Mesendoderm (in vitro differentiated cells): ENCODE results near the gene NXPH4.

Source experiments
- DNase-seq: peaks from one replicate; pipeline ENCODE4 v3.0.0; 2013
- H2AK5ac ChIP-seq: 2 replicates; pipeline ENCODE4 v1.6.1; 2013; ENCODE audit warnings: low read length, inconsistent platforms
- H2BK120ac ChIP-seq: 2 replicates; pipeline ENCODE4 v1.6.1; 2013; ENCODE audit warnings: low read depth, mild to moderate bottlenecking, low read length, moderate library complexity, mixed read lengths
- H2BK15ac ChIP-seq: replicated peaks from 2 replicates; pipeline ENCODE4 v1.6.1; 2013; ENCODE audit warnings: low read depth, mild to moderate bottlenecking, moderate library complexity
- H2BK5ac ChIP-seq: 2 replicates; pipeline ENCODE4 v1.6.1; 2013; ENCODE audit warnings: low read length, inconsistent platforms
- H3K18ac ChIP-seq: 2 replicates; pipeline ENCODE4 v1.6.1; 2013; ENCODE audit warnings: mild to moderate bottlenecking, low read length, mixed read lengths
- H3K23ac ChIP-seq: one replicate; pipeline ENCODE4 v1.6.1; 2013; ENCODE audit warnings: low read length
- H3K27ac ChIP-seq: 2 replicates; pipeline ENCODE4 v1.5.1; 2013; ENCODE audit warnings: low read depth, mild to moderate bottlenecking, inconsistent platforms, low read length, moderate library complexity
- H3K27me3 ChIP-seq: 2 replicates; pipeline ENCODE4 v1.6.1; 2013; ENCODE audit warnings: low read length, control low read depth, mild to moderate bottlenecking, inconsistent platforms; ENCODE audit not compliant: insufficient read depth, poor library complexity
- H3K36me3 ChIP-seq: 2 replicates; pipeline ENCODE4 v1.6.1; 2013; ENCODE audit warnings: low read length, inconsistent platforms; ENCODE audit not compliant: control insufficient read depth, insufficient read depth
- H3K4ac ChIP-seq: one replicate; pipeline ENCODE4 v1.6.1; 2013; ENCODE audit warnings: low read depth, mild to moderate bottlenecking, low read length, moderate library complexity
- H3K4me1 ChIP-seq: 2 replicates; pipeline ENCODE4 v1.6.1; 2013; ENCODE audit warnings: low read depth, low read length, inconsistent platforms; ENCODE audit not compliant: control insufficient read depth
- H3K4me2 ChIP-seq: 2 replicates; pipeline ENCODE4 v1.6.1; 2013; ENCODE audit warnings: low read length
- H3K4me3 ChIP-seq: 2 replicates; pipeline ENCODE4 v1.5.1; 2013; ENCODE audit warnings: mild to moderate bottlenecking, low read length
- H3K56ac ChIP-seq: one replicate; pipeline ENCODE4 v1.6.1; 2013; ENCODE audit warnings: low read length
- H3K79me1 ChIP-seq: 2 replicates; pipeline ENCODE4 v1.6.1; 2013; ENCODE audit warnings: low read length, inconsistent platforms
- H3K79me2 ChIP-seq: 2 replicates; pipeline ENCODE4 v1.6.1; 2013; ENCODE audit warnings: mild to moderate bottlenecking, low read length; ENCODE audit not compliant: control insufficient read depth, insufficient read depth
- H3K9ac ChIP-seq: 2 replicates; pipeline ENCODE4 v1.6.1; 2013; ENCODE audit warnings: low read length, inconsistent platforms
- H4K5ac ChIP-seq: one replicate; pipeline ENCODE4 v1.6.1; 2013; ENCODE audit warnings: low read length
- H4K8ac ChIP-seq: one replicate; pipeline ENCODE4 v1.6.1; 2013; ENCODE audit warnings: low read depth, mild to moderate bottlenecking, control low read depth, low read length, moderate library complexity
- WGBS: extraction: QIAGEN DNeasy Blood & Tissue Kit; methylation state at CpG from one replicate; pipeline ENCODE4 v1.1.7; 2013; ENCODE audit warnings: low lambda C conversion rate, missing lambda C conversion rate; ENCODE audit not compliant: insufficient coverage; ENCODE audit errors: extremely low coverage; 5-methylcytosine and 5-hydroxymethylcytosine counted together

The NXPH4 gene

DNA sequence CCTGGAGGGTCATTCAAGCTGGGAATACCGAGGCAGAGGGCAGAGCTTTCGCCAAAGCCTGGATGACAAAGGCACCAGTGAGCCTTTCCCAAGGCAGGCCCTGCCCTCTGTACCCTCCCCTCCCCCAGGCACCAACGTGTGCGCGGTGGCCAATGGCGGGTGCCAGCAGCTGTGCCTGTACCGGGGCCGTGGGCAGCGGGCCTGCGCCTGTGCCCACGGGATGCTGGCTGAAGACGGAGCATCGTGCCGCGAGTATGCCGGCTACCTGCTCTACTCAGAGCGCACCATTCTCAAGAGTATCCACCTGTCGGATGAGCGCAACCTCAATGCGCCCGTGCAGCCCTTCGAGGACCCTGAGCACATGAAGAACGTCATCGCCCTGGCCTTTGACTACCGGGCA is 31.2 kb upstream of the NXPH4 start:
- H3K4ac ChIP-seq, result no peak overlapping the region
- no peak overlapping the region for H3K4me2 ChIP-seq
- H2AK5ac ChIP-seq, result no peak overlapping the region
- no peak overlapping the region for H2BK5ac ChIP-seq
- H3K18ac ChIP-seq, result no peak overlapping the region
- H3K4me3 ChIP-seq, result no peak overlapping the region
- no peaks in the 10 kb centered on the region for H3K79me1 ChIP-seq
- H3K27me3 ChIP-seq, result no peaks in the 10 kb centered on the region
- H4K8ac ChIP-seq, result no peak overlapping the region
- WGBS, result no CpG with 5 or more reads among the region's 25 CpGs
- no peak overlapping the region for H2BK120ac ChIP-seq
- H4K5ac ChIP-seq, result no peak overlapping the region
- H3K23ac ChIP-seq, result no peak overlapping the region
- H3K36me3 ChIP-seq, result peaks cover 41% of the 10 kb centered on the region
- H3K56ac ChIP-seq, result no peak overlapping the region
- H3K79me2 ChIP-seq, result no peaks in the 10 kb centered on the region
- H2BK15ac ChIP-seq, result no peak overlapping the region
- DNase-seq, result no peak
- no peak overlapping the region for H3K27ac ChIP-seq
- no peak overlapping the region for H3K9ac ChIP-seq
- peaks cover 3% of the 10 kb centered on the region for H3K4me1 ChIP-seq

DNA sequence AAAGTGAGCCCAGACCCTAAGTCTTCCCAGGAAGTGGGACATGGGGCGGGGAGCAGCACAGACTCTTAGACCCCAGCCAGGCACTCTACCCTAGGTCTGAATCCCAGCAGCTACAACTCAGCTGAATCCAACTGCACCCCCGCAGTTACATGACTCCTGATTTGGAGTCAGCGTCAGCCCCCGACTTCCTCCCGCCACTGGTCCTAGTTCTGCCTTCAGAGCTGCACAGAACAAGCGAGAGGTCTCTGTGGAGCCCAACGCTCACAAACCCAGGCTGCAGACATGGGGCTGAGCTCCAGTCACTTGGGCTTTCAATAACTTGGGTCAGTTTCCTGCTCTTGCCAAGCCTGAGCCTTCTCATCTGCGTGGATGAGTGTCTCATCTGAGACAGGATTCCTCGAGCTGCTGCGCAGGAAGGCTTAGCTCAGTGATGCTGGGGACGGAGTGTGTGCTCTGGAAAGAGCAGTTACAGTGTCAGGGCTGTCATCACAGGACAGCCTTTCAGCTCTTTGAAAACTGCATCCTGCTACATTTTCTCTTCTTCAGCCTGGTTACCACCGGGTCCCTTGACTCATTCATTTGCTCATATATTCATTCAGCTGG is 30.6 kb upstream of the NXPH4 start:
- Histone ChIP-seq H3K4ac (no peak overlapping the region), H4K8ac (no peak overlapping the region), H4K5ac (no peak overlapping the region), H3K9ac (no peak overlapping the region), H2BK120ac (no peak overlapping the region), H3K36me3 (peaks cover 38% of the 10 kb centered on the region), H3K18ac (no peak overlapping the region), H3K79me2 (no peaks in the 10 kb centered on the region), H3K4me1 (peaks cover 3% of the 10 kb centered on the region), H3K23ac (no peak overlapping the region), H3K27ac (no peak overlapping the region), H3K4me2 (no peak overlapping the region), H2BK15ac (no peak overlapping the region), H3K4me3 (no peak overlapping the region), H3K79me1 (no peaks in the 10 kb centered on the region), H3K56ac (no peak overlapping the region), H3K27me3 (no peaks in the 10 kb centered on the region), H2AK5ac (no peak overlapping the region), H2BK5ac (no peak overlapping the region)
- WGBS, result no CpG with 5 or more reads among the region's 12 CpGs
- DNase-seq, result no peak

DNA sequence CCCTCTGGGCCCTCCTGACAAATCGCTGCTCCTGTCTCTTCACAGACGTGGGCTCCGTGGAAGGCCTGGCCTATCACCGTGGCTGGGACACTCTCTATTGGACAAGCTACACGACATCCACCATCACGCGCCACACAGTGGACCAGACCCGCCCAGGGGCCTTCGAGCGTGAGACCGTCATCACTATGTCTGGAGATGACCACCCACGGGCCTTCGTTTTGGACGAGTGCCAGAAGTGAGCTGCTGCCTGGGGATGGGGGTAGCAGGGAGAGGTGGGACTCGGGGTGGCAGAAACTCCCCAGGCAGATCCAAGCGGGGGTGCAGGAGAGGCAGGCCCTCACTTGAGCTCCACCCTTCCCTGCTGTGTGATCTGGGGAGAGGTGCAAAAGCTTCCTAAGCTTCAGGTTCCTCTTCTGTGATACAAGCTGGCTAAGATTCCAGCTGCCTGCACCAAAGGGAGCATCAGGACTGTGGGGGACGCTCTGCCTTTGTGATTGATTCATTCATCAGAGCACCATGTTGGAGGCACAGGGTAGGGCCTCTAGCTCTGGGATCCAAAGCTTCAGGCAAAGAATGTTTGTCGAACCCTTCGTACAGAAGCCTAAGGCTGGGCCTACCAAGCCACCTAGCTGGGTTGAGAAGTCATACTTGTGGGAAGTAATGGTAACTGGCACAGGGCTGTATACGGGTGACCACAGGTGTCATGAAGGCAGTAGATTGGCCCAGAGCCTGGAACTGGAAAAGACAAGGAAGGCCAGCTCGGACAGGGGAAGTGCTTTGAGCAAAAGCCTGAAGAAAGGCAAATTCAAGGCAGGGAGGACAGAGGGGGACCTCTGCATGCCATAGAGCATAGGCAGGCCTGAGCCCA is 29.1 kb upstream of the NXPH4 start:
- Histone ChIP-seq H4K8ac (no peak overlapping the region), H2BK5ac (no peak overlapping the region), H3K56ac (no peak overlapping the region), H3K36me3 (peaks cover 48% of the 10 kb centered on the region), H3K79me1 (no peaks in the 10 kb centered on the region), H3K27me3 (no peaks in the 10 kb centered on the region), H2BK120ac (no peak overlapping the region), H4K5ac (no peak overlapping the region), H3K23ac (no peak overlapping the region), H3K4ac (no peak overlapping the region), H3K4me3 (no peak overlapping the region), H3K18ac (no peak overlapping the region), H3K27ac (no peak overlapping the region), H2BK15ac (no peak overlapping the region), H2AK5ac (no peak overlapping the region), H3K9ac (no peak overlapping the region), H3K4me1 (no peaks in the 10 kb centered on the region), H3K79me2 (no peaks in the 10 kb centered on the region), H3K4me2 (no peak overlapping the region)
- no CpG with 5 or more reads among the region's 21 CpGs for WGBS
- DNase-seq, result no peak

DNA sequence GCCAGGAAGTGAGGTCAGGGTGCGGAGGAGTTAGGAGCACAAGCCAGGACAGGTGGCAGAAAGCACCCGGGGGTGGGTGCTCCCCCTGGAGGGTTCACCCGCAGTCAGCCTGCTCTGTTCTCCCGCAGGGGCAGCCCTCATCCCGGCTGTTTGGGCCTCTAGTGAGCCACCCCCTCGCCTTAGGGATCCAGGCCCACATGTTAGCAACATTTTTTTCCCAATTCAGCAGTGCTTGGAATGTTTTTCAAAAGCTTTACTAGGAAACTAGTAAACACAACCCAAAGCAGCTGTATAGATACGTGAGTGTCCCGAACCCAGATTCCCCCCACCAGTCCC is 28.5 kb upstream of the NXPH4 start:
- Histone ChIP-seq H3K23ac (no peak overlapping the region), H3K18ac (no peak overlapping the region), H4K5ac (no peak overlapping the region), H3K4me2 (no peak overlapping the region), H2AK5ac (no peak overlapping the region), H3K79me2 (no peaks in the 10 kb centered on the region), H3K4me3 (no peak overlapping the region), H3K56ac (no peak overlapping the region), H3K4ac (no peak overlapping the region), H2BK15ac (no peak overlapping the region), H2BK5ac (no peak overlapping the region), H3K4me1 (no peaks in the 10 kb centered on the region), H3K36me3 (peaks cover 53% of the 10 kb centered on the region), H3K79me1 (no peaks in the 10 kb centered on the region), H3K27me3 (no peaks in the 10 kb centered on the region), H3K27ac (no peak overlapping the region), H2BK120ac (no peak overlapping the region), H3K9ac (no peak overlapping the region), H4K8ac (no peak overlapping the region)
- no CpG with 5 or more reads among the region's 8 CpGs for WGBS
- DNase-seq, result no peak

DNA sequence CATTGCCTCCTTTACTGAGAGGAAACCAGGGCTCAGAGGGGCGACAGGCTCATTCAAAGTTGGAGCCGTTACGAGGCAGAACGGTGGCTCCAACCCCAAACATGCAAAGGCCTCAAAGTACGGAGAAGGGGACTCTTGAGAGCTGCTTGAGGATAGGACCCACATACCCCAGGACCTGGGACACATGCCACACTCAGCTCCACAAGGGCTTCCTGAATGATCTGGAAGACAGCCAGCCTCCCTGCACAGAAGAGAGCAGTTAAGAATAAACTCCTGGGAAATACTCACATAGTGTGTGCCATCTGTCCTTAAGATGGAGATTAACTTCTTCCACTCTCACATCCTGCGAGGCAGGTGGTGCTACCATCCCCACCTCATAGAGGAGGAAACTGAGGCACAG is 26.6 kb upstream of the NXPH4 start:
- no peak overlapping the region for H2BK15ac ChIP-seq

More for the DNA sequence above, 26.6 kb upstream of the NXPH4 start:
- Histone ChIP-seq H2BK120ac (no peak overlapping the region), H3K36me3 (peaks cover 43% of the 10 kb centered on the region), H3K4ac (no peak overlapping the region), H4K5ac (no peak overlapping the region), H3K79me2 (no peaks in the 10 kb centered on the region), H3K18ac (no peak overlapping the region), H3K9ac (no peak overlapping the region), H3K4me2 (no peak overlapping the region), H3K79me1 (no peaks in the 10 kb centered on the region), H3K56ac (no peak overlapping the region), H3K4me1 (no peaks in the 10 kb centered on the region), H3K23ac (no peak overlapping the region), H2BK5ac (no peak overlapping the region), H4K8ac (no peak overlapping the region), H3K4me3 (no peak overlapping the region), H3K27me3 (no peaks in the 10 kb centered on the region), H3K27ac (no peak overlapping the region), H2AK5ac (no peak overlapping the region)
- DNase-seq, result no peak
- no CpG with 5 or more reads among the region's 6 CpGs for WGBS
